Measurements from ENCODE around the gene PROSER2. TPM values are rescaled to one million over a fixed set of nuclear protein-coding genes. Genes with fewer than 3 reads are reported as not detected.

The PROSER2 gene
- total RNA-seq, 1 donor from 2014 or later = 5.7 TPM

DNA sequence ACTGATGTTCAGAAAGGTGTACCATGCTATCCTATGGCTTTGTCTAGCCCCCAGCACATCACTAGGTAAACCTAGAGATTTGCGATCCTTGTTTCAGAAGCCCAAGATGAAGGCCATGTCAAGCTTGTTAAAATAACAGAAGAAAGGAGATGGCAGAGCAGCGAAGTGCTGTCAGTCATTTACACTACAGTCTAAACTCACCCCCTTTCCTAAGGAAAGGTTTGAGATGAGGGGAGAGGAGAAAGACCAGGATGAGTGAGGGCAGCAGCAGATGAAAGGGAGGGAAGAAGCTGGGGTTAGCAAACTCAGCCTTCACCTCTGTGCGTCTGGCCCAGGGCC, 74.8 kb downstream of the PROSER2 start:
- TF ChIP-seq, protein P1, sequence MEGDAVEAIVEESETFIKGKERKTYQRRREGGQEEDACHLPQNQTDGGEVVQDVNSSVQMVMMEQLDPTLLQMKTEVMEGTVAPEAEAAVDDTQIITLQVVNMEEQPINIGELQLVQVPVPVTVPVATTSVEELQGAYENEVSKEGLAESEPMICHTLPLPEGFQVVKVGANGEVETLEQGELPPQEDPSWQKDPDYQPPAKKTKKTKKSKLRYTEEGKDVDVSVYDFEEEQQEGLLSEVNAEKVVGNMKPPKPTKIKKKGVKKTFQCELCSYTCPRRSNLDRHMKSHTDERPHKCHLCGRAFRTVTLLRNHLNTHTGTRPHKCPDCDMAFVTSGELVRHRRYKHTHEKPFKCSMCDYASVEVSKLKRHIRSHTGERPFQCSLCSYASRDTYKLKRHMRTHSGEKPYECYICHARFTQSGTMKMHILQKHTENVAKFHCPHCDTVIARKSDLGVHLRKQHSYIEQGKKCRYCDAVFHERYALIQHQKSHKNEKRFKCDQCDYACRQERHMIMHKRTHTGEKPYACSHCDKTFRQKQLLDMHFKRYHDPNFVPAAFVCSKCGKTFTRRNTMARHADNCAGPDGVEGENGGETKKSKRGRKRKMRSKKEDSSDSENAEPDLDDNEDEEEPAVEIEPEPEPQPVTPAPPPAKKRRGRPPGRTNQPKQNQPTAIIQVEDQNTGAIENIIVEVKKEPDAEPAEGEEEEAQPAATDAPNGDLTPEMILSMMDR (IDR thresholded peaks at IDR 0.05; ENCODE audit: unreplicated experiment) = no peak
- Mint-ChIP-seq H3K4me1 (ENCODE audit: unreplicated experiment) (peaks cover 13% of the 10 kb centered on the region), H3K27ac (ENCODE audit: unreplicated experiment) (no peak overlapping the region), H3K27me3 (ENCODE audit: unreplicated experiment) (peaks cover 2% of the 10 kb centered on the region), H3K9me3 (ENCODE audit: unreplicated experiment) (no peaks in the 10 kb centered on the region), H3K36me3 (ENCODE audit: low read depth, unreplicated experiment) (no peaks in the 10 kb centered on the region), H3K4me3 (ENCODE audit: unreplicated experiment) (no peak overlapping the region)
- DNase-seq (ENCODE audit: low spot score) = no peak

DNA sequence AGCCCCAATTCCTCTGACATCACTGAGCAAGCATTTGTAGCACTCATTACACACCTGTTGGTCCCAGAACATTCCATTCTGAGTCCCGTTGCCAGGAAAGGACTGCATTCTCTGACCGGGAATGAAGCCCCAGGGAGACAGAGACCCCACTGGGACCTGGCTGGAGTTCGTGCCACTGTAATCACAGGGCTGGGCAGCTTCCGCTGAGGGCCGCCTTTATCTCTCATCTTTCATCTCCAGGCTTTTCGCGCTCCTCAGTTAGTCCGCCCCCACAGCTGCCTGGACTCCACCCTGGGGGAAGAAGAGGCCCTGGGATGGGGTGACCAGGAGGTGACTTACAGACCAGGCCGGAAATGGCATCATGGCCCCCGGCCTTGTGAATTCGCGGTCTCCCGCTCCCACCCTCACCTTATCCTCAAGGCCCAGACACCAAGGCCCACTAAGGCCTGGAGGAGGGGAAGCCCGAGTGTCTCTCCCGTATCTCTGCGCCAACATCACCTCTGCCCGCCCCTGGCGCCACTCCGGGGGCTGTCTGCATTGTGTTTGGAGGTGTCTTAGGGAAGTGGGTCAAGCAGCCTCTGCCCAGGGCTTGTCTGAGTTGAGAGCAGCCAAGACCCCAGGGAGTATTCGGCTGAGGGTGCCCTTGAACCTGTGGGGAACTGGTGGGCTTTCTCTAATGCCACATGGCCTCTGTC, 75.4 kb downstream of the PROSER2 start:
- H3K36me3 Mint-ChIP-seq (ENCODE audit: low read depth, unreplicated experiment) = no peaks in the 10 kb centered on the region
- H3K9me3 Mint-ChIP-seq (ENCODE audit: unreplicated experiment) = no peaks in the 10 kb centered on the region
- TF ChIP-seq, protein P1 (IDR thresholded peaks at IDR 0.05; ENCODE audit: unreplicated experiment) = no peak
- no peak for DNase-seq (ENCODE audit: low spot score)
- H3K4me1 Mint-ChIP-seq (ENCODE audit: unreplicated experiment) = peaks cover 13% of the 10 kb centered on the region
- no peak overlapping the region for H3K27ac Mint-ChIP-seq (ENCODE audit: unreplicated experiment)
- H3K4me3 Mint-ChIP-seq (ENCODE audit: unreplicated experiment) = no peak overlapping the region
- peaks cover 1% of the 10 kb centered on the region for H3K27me3 Mint-ChIP-seq (ENCODE audit: unreplicated experiment)

DNA sequence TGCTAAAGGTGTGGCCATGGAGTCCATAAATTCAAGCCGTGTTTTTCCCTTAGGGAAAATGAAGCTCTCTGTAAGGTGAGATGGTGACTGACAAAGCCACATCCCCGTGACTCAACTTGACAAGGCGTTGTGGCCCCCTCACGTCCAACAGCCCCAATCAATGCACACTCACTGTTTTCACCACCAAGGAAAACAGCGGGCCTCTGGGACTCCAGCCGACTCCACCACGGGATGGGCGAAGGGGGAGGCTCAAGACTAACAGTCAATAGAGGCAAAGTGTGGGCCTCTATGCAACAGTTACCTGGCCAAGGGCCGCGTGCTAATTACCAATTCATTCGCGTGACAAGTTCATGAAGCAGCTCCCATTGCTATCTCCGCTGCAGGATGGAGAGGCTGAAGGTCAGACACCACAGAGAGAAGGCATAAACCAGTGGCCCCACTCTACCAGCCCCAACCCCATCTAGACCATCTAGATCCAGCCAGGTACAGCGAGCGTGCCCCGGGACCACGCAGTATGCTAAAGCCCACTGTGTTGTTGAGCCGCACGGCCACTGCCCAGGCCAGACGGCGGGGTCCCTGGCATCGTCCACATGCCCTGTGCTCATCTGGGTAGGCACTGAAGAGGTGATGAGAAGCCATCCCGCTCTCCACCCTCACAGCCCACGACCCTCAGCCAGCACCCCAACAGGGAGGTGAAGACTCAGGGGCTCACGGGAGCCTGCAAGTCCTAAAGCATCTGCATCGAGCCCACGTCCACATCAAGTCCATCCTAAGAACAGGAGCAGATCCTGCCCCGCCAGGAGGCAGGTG, 76.1 kb downstream of the PROSER2 start:
- Mint-ChIP-seq H3K9me3 (ENCODE audit: unreplicated experiment) (no peaks in the 10 kb centered on the region), H3K27ac (ENCODE audit: unreplicated experiment) (no peak overlapping the region), H3K27me3 (ENCODE audit: unreplicated experiment) (peaks cover 1% of the 10 kb centered on the region), H3K36me3 (ENCODE audit: low read depth, unreplicated experiment) (no peaks in the 10 kb centered on the region), H3K4me3 (ENCODE audit: unreplicated experiment) (no peak overlapping the region), H3K4me1 (ENCODE audit: unreplicated experiment) (peaks cover 13% of the 10 kb centered on the region)
- DNase-seq (ENCODE audit: low spot score) = no peak
- TF ChIP-seq, protein P1 (IDR thresholded peaks at IDR 0.05; ENCODE audit: unreplicated experiment) = no peak

DNA sequence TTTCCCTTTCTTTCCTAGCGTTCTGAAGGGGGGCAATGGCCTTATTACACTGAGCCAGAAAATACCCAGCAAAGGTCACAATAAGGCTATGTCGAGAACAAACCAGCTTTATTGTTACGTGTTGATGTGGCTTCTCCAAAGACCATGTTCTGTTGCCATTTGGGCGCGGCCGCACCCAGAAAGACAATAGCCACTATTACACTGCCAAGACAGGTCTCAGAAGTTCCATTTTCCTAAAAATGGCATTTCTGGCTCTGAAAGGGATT, 77.8 kb downstream of the PROSER2 start:
- Mint-ChIP-seq H3K4me1 (ENCODE audit: unreplicated experiment) (peaks cover 13% of the 10 kb centered on the region), H3K27me3 (ENCODE audit: unreplicated experiment) (no peaks in the 10 kb centered on the region), H3K36me3 (ENCODE audit: low read depth, unreplicated experiment) (no peaks in the 10 kb centered on the region), H3K27ac (ENCODE audit: unreplicated experiment) (no peak overlapping the region), H3K9me3 (ENCODE audit: unreplicated experiment) (no peaks in the 10 kb centered on the region), H3K4me3 (ENCODE audit: unreplicated experiment) (no peak overlapping the region)
- TF ChIP-seq, protein P1 (IDR thresholded peaks at IDR 0.05; ENCODE audit: unreplicated experiment) = no peak
- DNase-seq (ENCODE audit: low spot score) = no peak

DNA sequence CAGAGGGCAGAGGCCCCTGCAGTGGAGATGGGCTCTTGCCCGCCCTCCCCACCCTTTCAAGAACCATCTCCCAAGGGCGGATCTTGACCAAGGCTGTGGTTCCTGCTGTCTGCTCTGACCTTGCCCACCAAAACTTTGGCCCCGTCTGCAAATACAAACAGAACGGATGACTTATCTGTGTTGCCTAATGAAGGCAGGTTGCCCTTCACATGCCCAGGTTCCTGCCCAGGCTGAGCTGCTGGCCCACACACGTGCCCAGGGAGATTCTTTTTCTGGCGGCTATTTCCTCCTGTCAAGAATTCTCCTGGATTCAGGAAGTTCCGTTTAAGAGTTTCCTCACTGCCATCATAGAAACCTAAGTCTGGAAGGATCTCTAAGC, 78.3 kb downstream of the PROSER2 start:
- Mint-ChIP-seq H3K27me3 (ENCODE audit: unreplicated experiment) (no peaks in the 10 kb centered on the region), H3K36me3 (ENCODE audit: low read depth, unreplicated experiment) (no peaks in the 10 kb centered on the region), H3K9me3 (ENCODE audit: unreplicated experiment) (no peaks in the 10 kb centered on the region), H3K4me1 (ENCODE audit: unreplicated experiment) (peaks cover 13% of the 10 kb centered on the region), H3K4me3 (ENCODE audit: unreplicated experiment) (no peak overlapping the region), H3K27ac (ENCODE audit: unreplicated experiment) (peak overlapping the region; percentile 88)
- TF ChIP-seq, protein P1 (IDR thresholded peaks at IDR 0.05; ENCODE audit: unreplicated experiment) = no peak
- no peak for DNase-seq (ENCODE audit: low spot score)

All from endothelial cell (in vitro differentiated cells).